GM20431 (cell line): Measurements from ENCODE around the gene ADAMTS14.

ENCODE experiments used
- in situ Hi-C: fragments of 300-500 bp; cut with MseI, MboI; formaldehyde crosslinking; loops from one replicate; pipeline ENCODE4 v1.15.0; 2020; ENCODE audit warnings: low sequenced_read_pairs; ENCODE audit not compliant: unreplicated experiment

The ADAMTS14 gene

DNA sequence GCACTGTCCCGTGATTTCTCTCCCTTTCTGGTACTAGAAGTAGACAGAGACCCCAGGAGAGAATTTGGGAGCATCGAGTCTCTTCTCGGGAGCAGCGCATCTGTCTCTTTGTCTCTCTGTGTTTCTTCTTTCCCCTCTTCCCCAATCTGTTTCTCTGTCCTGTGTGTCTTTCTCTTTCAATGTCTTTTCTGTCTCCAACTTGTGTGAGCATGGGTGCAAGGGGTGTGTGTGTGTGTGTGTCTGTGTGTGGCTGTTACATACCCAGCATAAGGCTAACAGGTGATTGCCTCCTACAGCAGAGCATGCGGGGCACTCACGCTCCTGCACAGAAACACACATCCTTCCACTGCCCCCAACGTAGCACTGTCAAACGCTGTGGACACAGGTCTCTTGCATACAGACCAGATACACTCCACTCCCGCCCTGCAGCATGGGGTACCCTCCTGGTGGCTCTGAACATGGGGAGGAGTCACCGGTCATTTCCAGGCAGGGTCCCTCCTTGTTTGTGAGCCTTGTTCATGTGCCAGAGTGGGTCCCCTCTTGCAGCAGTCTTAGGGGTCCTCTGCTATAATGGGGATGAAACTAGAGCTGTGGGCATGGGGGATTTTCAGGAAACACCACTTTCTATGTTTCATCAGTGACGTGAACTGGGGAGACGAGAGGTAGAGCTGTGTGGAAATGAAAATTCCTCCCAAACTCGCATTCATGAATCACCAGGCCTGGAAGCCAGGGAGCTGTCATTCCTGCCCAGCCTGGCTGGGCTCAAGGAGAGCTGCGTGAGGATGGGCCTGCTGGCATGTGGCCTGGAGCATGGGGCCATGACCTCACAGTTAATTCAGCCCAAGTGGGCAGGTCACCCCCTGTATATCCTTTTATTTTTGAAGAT is 980 bp downstream of the ADAMTS14 start:
- in situ Hi-C loops = no loop called here

DNA sequence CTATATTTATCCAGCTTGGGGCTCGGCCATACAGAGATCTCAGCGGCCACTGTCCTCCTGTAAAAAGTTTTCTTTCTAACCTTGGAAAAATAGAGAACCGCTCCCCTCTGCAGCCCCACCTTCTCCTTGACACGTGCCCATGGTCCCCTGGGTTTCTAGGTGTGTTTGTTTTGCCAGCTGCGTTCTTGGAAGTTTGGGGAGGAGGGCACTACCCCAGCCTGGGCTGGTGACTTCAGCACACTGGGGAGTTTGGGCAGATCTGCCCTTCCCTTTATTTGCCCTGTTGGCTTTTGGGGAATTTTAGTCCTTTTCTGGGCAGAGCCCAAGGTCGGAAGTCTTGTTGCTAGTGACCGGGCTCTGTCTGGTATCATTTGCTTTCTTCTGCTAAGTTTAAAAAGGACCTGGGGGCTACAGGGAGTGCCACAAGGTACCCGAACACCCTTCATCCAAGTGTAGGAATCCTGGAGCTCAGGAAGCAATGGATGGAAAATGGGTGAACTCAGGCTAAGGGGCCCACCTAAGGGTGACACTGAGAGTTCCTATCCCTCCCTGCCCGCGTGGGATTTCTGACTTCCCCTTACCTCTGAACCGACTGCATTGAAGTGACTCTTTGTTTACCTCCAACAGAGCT is 1.7 kb downstream of the ADAMTS14 start:
- in situ Hi-C loops = no loop called here

DNA sequence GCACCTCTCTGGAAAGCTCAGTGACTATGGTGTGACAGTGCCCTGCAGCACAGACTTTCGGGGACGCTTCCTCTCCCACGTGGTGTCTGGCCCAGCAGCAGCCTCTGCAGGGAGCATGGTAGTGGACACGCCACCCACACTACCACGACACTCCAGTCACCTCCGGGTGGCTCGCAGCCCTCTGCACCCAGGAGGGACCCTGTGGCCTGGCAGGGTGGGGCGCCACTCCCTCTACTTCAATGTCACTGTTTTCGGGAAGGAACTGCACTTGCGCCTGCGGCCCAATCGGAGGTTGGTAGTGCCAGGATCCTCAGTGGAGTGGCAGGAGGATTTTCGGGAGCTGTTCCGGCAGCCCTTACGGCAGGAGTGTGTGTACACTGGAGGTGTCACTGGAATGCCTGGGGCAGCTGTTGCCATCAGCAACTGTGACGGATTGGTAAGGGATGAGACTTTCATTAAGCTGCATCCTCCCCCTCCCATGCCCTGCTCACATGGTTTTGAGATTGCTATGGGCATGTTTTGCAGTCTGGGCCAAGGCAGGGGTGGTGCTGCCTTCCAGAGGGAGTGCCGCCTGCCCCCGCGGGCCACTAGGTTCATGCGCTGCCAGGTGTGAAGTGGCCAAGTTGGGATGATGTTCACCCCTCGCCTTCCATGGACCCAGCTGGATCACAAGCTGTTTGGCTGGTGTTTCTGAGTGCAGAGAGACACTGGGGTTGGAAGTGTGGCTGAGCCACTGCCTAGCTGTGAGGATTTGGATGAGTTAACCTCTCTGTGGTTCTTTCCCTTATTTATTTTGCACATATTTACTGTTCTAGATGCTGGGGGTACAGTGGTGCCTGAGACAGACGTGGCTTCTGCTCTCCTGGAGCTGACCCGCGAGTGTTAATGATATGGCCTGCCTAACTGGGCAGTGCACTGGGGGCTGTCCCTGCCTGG is 2.5 kb downstream of the ADAMTS14 start:
- in situ Hi-C loops = no loop called here

DNA sequence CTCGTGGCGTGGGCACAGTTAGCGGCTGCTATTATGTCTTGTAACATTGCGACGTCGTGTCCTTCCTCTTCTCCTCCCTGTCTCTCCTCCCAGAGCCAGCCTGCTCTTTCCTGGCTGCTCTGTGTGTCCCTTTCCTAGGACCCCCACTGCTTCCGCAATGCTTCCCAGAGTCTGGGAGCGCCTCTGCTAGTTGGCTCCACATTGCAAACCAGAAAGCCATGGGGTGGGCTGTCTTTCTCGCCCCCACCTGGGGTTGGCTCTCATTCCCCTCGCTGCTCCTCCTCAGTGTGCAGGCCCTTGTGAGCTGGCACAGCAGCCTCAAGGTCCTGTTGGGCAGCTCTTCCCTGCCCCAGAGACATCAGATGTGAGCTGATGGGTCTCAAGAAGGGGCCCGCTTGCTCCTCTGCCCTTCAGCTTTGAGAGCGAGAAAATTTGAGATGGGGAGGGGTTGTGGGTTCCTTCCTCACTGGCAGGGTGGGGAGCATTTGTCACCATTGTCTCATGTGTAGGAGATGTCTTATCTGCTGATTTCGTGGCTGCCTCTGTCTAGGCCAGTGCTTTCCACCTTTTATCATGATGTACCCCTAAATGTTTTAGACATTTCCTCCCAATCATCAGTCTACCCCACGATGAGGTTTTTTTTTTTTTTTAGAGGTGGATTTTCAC is 3.3 kb downstream of the ADAMTS14 start:
- in situ Hi-C loops = no loop called here

DNA sequence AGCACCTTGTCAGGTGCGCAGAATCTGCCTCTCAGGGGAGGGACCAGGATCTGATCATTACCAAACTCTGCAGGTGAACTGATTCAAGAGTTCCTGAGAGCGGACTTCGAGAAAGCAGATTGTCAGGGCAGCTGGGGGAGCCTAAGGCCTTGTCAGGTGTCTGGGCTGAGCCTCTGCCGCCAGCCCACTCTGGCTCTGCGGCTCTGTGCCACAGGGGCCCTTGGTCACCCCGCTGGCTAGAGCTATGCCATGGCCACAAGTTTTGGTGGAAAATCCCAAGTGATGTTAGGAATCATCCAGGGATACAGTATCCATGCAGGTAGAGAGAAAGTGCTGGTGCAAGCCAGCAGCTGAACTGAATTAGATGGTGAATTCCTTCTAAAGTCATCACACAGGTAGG is 4.2 kb downstream of the ADAMTS14 start:
- in situ Hi-C loops = no loop called here

DNA sequence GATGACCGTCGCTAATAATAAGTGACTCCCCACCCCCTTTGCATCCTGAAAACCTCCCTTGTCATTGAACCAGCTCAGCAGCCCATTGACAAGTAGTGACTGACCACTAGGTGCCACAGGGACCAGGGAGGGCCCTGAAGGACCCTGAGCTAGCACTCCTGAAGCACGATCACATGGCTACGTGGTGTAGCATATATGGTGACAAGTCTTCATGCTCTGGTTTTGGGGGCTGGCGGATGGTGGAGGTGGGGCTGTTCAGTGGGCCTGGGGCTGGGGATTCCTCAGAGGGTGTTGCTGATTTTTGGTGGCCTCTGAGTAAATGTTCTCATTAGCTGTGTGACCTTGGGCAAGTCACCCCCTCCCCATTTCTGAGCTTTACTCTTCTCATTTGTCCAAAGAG is 4.7 kb downstream of the ADAMTS14 start:
- in situ Hi-C loops = no loop called here

DNA sequence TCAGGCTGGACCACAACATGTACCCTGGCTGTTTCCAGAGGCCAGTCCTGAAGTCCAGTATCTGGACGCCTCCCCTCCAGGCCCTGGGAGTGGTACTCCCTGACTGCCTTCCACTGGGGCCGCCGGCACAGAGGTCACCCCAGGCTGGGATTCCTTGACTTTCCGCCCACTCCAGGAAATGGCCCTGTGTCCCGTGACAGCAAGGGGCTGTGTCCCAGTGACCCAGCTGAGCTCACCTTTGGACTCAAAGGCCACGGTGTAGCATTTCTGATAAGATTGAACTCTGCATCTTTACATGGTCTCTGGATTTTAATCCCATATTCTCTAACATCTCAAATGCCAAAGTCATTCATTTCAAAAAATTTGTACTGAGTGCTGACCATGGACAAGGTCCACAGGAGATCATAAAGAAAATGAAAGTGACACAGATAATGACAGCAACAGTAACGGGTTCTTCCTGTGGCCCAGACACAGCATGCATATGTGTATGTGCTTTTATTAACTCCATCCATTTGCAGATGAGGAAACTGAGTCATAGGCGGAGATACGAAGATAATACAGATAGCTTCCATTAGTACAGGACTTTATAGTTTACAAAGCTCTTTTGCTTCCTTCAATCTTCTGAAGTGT is 5.4 kb downstream of the ADAMTS14 start:
- in situ Hi-C loops = no loop called here

DNA sequence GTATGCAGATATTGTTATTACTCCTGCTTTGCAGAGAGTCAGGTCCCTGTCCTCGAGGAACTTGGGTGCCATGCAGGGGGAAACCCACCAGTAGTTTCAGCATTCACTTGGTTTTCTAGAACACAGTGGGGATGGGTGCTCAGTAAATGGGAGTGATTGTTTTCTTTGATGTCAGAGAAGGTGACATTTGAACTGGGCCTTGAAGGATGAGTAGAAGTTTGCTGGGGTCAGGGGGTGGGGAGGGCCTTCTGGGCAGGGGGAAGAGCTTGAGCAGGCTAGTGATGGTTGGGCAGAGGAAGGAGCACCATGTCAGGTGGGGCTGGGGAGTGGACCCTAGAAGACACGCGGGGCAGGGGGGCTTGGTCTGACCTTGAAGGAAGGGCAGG is 5.9 kb downstream of the ADAMTS14 start:
- in situ Hi-C loops = no loop called here

DNA sequence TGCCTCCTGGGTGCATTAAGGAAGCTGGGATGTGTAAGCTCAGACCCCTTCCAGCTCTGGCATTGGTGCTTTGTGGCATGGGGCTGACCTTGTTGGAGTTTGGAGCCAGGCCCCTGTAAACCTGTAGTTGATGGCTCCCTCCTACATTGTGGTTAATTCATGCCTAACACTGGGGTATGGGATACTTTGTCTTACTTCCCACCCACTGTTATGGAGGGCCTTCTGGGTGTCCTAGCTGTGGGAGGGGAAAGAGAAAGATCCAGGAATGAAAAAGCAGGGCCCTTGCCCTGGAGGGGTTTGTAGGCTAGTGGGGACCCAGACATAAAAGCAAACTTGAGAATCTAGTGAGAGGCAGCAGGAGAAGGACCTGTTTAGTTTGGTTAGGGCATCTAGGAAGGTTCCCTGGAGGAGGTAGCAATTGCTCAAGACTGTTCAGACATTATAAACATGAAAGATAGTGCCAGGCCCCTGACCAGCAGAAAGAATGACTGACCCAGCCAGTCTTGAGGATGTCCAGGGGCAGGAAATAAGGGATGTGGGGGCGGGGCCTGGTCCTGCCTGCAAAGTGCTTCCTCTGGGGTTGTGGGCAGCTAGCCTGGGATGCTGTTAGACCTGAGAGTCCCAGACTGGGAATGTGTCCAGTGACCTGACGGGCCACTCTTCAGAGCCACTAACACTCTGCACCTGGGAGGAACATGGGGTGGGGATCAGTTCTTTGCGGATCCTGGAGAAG is 6.6 kb downstream of the ADAMTS14 start:
- in situ Hi-C loops = no loop called here

DNA sequence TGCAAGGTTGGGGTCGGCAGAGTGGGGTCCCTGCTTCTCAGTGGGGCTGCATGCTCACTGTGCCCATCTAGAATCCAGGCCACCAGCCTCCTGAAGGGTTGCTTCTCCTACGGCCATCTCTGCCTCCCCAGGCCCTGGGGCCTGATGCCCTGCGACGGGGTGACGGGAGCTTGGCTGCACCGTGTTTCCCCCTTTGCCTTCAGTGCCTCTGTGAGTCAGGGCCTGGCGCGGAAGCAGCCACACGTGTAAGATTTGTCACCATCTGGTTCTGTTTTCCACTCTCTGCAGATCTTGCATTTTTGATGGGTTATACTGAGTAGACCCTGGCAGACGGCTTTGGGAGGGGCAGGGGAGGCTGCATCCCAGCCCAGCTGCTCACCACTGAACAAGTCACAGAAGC is 7.2 kb downstream of the ADAMTS14 start:
- in situ Hi-C loops = no loop called here

DNA sequence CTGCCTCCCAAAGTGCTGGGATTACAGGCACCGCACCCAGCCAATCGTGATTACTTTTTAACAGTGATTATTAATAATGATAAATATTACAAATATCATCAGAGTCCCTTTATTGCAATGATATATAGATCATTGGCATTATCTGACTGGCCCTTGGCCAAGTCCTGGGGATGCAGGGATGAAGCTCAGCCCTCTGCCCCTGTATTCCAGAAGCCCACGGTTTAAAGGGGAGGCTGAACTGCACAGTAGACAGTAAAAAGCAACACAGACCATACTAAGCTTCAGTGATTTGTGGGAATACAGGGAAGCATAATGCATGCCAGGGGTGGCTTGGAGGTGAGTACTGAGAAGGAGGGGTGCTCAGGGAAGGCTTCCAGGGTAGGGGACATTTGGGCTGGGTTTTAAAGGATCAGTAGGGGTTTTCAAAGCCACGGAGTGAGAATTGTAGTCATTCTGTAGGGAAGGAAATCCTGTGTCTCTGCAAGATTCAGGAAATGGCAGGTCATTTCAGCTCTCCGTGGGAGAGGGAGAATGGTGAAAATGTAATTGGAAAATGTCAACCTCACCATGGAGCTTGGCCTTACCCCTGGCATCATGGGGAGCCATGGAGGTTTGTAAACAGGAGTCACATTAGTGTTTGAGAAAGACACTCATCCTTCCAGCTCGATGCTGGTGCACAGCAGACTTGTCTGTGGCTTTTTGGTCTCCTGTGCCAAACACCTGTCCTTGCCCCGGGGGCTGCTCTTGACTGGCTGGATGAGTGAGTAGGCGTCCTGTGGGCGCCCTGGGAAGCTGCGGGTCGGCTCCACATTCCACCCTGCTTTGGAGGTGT is 8.8 kb downstream of the ADAMTS14 start:
- in situ Hi-C loops = no loop called here

DNA sequence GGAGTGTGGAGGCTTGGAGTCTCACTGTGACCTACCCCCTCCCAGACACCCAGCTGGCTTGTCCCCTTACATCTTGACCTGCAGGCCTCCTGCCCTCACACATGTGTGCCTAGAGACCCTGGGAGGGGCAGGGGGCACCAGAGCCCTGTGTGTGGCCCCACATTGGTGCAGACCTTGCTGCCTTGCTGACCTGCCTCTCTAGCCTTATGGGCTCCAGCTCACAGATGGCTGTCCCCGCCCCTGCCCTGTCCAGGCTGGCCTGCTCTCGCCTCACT is 9.4 kb downstream of the ADAMTS14 start:
- in situ Hi-C loops = no loop called here

DNA sequence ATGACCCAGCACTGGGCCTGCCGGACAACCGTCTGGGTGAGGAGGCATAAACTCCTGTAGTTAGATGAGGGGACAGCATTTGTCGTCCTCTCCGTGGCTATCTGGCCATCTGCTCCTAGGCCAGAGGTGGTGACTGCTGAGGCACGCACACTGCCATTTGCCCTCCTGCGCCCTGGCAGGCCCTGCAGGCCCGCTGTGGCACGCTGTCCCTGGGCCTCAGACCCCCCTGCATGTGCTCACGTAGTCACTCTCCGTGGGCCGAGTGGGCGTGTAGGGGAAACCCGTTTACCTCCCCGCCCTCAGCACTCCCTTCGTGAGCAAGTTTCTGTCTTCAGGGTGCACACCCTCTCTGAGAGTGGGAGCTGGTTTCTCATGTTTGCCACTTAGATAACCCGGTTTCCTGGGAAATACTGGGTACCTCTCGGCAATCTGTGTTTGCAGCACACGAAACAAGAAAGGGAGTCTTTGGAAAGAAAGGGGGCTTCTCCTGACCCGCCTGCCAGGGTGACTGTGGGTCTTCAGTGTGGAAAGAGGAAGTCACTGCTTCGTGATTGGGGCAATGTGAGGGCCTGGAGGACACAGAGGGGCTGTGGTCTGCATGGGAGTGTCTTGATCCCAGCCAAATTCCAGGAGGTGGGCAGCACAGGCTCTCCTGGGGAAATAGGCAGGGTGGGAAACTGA is 10.8 kb downstream of the ADAMTS14 start:
- in situ Hi-C loops = no loop called here

DNA sequence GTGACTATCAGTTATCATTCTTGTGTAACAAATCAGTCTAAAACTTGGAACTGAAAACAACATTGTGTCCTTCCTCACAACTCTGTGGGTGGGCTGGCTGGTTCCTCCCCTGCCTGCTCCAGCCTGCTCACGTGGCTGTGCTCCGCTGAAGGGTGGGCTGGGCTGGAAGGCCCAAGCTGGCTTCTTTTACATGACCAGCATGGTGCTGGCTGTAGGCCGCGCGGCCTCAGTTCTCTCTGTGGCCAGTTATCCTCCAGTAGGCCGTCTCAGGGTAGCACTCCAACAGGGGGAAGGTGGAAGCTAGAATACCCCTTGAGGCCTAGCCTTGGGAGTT is 11.3 kb downstream of the ADAMTS14 start:
- in situ Hi-C loops = no loop called here

DNA sequence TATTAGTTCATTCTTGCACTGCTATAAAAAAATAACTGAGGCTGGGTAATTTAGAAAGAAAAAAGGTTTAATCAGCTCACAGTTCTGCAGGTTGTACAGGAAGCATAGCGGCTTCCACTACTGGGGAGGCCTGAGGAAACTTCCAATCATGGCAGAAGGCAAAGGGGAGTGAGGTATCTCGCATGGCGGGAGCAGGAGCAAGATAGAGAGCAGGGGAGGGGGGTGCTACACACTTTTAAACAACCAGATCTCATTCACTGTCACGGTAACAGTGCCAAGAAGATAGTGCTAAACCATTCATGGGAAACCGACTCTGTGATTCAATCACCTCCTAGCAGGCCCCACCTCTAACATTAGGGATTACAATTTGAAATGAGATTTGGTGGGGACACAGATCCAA is 11.6 kb downstream of the ADAMTS14 start:
- in situ Hi-C loops = no loop called here

DNA sequence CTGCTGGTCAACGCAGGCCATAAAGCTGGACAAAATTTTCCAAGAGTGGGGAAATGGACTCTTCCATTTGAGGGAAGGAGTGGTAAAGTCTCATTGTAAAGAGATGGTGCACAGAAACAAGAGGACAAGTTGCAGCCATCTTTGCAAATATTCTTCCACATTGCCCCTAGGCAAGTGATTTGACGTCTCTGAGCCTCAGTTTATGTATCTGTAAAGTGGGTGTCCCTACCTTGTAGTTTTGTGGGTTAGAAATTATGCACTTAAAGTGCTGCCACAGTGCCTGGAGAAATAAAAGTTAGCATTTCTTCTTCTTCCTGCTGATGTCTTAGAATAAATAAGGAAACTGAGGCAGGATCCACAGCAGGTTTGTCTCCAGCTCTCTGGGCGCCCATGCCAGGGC is 12.1 kb downstream of the ADAMTS14 start:
- in situ Hi-C loops = no loop called here

DNA sequence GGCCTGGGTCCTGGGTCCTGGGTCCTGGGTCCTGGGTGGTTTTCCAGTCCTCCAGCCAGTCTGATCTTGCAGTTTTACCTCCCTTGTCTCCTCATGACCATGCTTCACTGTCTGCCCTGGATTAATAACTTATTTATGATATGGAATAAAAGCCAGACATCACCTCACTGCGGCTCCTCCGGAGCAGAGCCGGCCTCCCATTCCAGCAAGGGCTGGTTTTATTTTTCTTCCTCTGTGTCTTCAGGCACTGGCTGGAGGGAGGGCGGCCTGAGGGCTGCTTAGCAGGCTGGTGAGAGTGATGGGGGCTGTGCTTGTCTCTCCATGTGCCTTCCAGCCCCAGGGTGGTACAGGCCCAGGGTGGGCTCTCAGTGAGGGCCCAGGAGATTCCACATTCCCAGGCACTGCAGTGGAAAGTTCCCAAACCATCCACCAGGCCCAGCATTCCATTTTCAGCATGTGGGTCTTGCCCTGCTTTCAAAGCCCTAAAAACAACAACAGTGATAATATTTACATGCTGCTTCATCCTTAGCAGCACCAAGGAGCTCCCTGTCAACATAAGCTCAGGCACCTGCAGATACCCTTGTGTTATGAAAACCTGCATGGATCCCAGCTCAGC is 12.6 kb downstream of the ADAMTS14 start:
- in situ Hi-C loops = no loop called here

DNA sequence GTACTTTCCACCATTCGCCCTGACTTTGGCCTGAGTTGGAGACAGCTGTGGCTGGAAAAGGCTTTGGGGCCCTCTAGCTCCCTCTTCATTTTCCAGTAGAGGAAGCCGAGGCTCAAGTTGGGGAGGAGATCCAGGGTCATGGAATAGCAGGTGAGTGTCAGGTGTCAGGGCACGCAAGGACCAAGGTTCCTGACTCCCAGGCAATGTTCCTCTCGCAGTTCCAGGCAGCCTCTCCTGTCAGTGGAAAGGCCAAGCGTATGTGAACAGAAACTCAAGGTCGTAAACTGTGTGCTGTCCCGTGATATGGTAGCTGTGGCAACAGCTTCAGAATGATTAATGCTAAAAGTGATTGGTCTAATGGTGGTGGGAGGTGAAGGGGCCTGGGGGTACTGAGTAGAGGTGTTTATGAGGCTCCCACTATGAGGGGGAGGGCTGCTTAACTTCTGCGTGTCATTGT is 13.2 kb downstream of the ADAMTS14 start:
- in situ Hi-C loops = no loop called here
